ENCODE measurements around the gene PXT1.
A peak's percentile ranks its signal among the peaks of the same experiment; 100 is the strongest.

PXT1 gene

GRCh38 chr6:36343109-36343680 lies 99.5 kb downstream of the PXT1 start:
- peak; percentile 28 for DNase-seq

- DNase-seq = peak; percentile 85
Observed at GRCh38 chr6:36340618-36341454, 101.8 kb downstream of the PXT1 start.
